Hepatocyte (in vitro differentiated cells): ENCODE measurements around the gene FOSL2.

Experiments
- CTCF ChIP-seq: fragments of 200-600 bp; sonication (generic); IDR thresholded peaks from 2 replicates; pipeline ENCODE4 v1.5.1; 2016; ENCODE audit warnings: antibody characterized with exemption, mild to moderate bottlenecking; ENCODE audit not compliant: poor library complexity
- EZH2 ChIP-seq: fragments of 200-600 bp; sonication (generic); IDR thresholded peaks from 2 replicates; pipeline ENCODE4 v1.6.1; 2016; ENCODE audit warnings: antibody characterized with exemption, mild to moderate bottlenecking, borderline replicate concordance

DNA sequence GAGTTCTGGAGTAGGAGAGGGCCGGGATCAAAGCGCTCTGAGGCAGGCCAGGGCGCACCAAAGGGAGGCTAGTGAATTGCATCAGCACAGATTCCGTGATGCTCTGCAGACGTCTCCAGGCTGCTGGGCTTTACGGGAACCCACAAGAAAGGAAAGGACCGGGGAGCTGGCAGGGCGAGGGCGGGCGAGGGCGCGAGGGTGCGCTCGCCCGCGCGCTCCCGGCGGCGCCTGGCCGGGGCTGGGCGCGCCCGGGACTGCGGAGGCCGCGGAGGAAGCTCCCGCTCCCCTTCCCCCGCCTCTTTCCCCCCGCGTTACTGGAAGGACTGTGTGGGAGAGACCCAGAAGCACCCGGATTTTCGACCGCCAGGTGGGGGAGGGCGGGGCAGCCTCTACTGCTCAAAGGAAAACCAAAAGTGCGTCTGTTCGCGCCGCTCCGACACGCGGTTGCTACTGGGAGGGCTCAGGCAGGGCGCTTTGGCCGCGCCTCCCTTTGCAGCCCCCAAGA, 2.4 kb upstream of the FOSL2 start:
- TF ChIP-seq CTCF (no peak), EZH2 (no peak)
